ENCODE measurements around the gene THAP10.
A peak's percentile ranks its signal among the peaks of the same experiment; 100 is the strongest.
"Not testable (repeated sequence)": the region's sequence is repeated elsewhere in the genome, so short reads cannot be mapped to it uniquely, and the experiment has no call there.

The THAP10 gene

GRCh38 chr15:70892002-70892911, at the start of gene THAP10, which contains the start of gene LRRC49:
THAP10 (minus strand) TSS chr15:70892433; CDS start chr15:70892272, 161 bp downstream.
LRRC49 (plus strand) TSS chr15:70892826; CDS start chr15:70892895, 69 bp downstream.
- H3K4me3 ChIP-seq (ENCODE audit: control insufficient read depth, low read depth, low read length) = peak within 1 kb of the TSS; percentile 78
- peak; percentile 93 for DNase-seq (ENCODE audit: low read depth)
- no peak for TF ChIP-seq CTCF (IDR thresholded peaks at IDR 0.05; ENCODE audit: control insufficient read depth, insufficient read depth, low read depth, low read length, missing control alignments)

GRCh38 chr15:70936326-70936725, 44.1 kb upstream of the THAP10 start:
- TF ChIP-seq CTCF (IDR thresholded peaks at IDR 0.05; ENCODE audit: control insufficient read depth, insufficient read depth, low read depth, low read length, missing control alignments) = no peak
- DNase-seq (ENCODE audit: low read depth) = no peak
- no peak overlapping the region for H3K4me3 ChIP-seq (ENCODE audit: control insufficient read depth, low read depth, low read length)

- TF ChIP-seq CTCF (IDR thresholded peaks at IDR 0.05; ENCODE audit: control insufficient read depth, insufficient read depth, low read depth, low read length, missing control alignments) = no peak
- DNase-seq (ENCODE audit: low read depth) = no peak
These were observed 43.4 kb upstream of the THAP10 start for GRCh38 chr15:70935631-70936030.

GRCh38 chr15:70933411-70933810, 41.2 kb upstream of the THAP10 start:
- DNase-seq (ENCODE audit: low read depth) = no peak
- no peak for TF ChIP-seq CTCF (IDR thresholded peaks at IDR 0.05; ENCODE audit: control insufficient read depth, insufficient read depth, low read depth, low read length, missing control alignments)

More at GRCh38 chr15:70935631-70936030, 43.4 kb upstream of the THAP10 start:
- no peak overlapping the region for H3K4me3 ChIP-seq (ENCODE audit: control insufficient read depth, low read depth, low read length)

DNA sequence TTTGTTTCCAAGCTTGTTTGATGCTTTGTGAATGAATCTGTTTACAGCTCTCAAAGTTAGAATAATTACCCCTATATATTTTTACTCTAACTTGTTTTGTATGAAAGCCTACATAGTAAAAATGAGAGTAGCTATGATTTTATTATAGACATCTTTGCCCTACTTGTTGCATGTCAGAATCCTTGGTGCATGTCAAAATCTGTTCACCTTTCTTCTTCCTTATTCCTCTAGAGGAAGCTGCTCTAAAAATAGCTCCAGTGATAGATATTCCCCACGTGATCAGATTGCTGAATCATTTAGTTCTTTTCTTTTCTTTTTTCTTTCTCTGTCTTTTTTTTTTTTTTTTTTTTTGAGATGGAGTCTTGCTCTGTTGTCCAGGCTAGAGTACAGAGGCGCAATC, 40.2 kb upstream of the THAP10 start:
- TF ChIP-seq CTCF (IDR thresholded peaks at IDR 0.05; ENCODE audit: control insufficient read depth, insufficient read depth, low read depth, low read length, missing control alignments) = no peak
- no peak for DNase-seq (ENCODE audit: low read depth)
- H3K4me3 ChIP-seq (ENCODE audit: control insufficient read depth, low read depth, low read length) = no peak overlapping the region

More at GRCh38 chr15:70933411-70933810, 41.2 kb upstream of the THAP10 start:
- no peak overlapping the region for H3K4me3 ChIP-seq (ENCODE audit: control insufficient read depth, low read depth, low read length)

- H3K4me3 ChIP-seq (ENCODE audit: control insufficient read depth, low read depth, low read length) = no peak overlapping the region
- TF ChIP-seq CTCF (IDR thresholded peaks at IDR 0.05; ENCODE audit: control insufficient read depth, insufficient read depth, low read depth, low read length, missing control alignments) = no peak
- no peak for DNase-seq (ENCODE audit: low read depth)
These were observed 39.6 kb upstream of the THAP10 start for GRCh38 chr15:70931821-70932220.

GRCh38 chr15:70926914-70927313, 34.7 kb upstream of the THAP10 start:
- not testable (repeated sequence) for DNase-seq (ENCODE audit: low read depth); H3K4me3 ChIP-seq (ENCODE audit: control insufficient read depth, low read depth, low read length)

Measured in AG09309 (cell line).